Measurements from ENCODE around the gene APLP2.
"Not testable (repeated sequence)": the region's sequence is repeated elsewhere in the genome, so short reads cannot be mapped to it uniquely, and the experiment has no call there.

The APLP2 gene

GRCh38 chr11:130069659-130070108 is at the start of gene APLP2:
APLP2 (plus strand) TSS chr11:130069894; CDS start chr11:130069978, 84 bp downstream.
- no peak for TF ChIP-seq CTCF (IDR thresholded peaks at IDR 0.05; ENCODE audit: insufficient read depth, low read depth, low read length, missing control alignments)
- peak within 1 kb of the TSS; percentile 72 for H3K4me3 ChIP-seq (ENCODE audit: low read depth, low read length)
- peak; percentile 97 for DNase-seq (ENCODE audit: low read depth)

- H3K4me3 ChIP-seq (ENCODE audit: low read depth, low read length): no peak overlapping the region
- DNase-seq (ENCODE audit: low read depth): no peak
- TF ChIP-seq CTCF (IDR thresholded peaks at IDR 0.05; ENCODE audit: insufficient read depth, low read depth, low read length, missing control alignments): no peak
Measured at GRCh38 chr11:130020323-130020722, 49.4 kb upstream of the APLP2 start.

- not testable (repeated sequence) for H3K4me3 ChIP-seq (ENCODE audit: low read depth, low read length); DNase-seq (ENCODE audit: low read depth)
Measured at GRCh38 chr11:130021606-130022005, 48.1 kb upstream of the APLP2 start.

- no peak for DNase-seq (ENCODE audit: low read depth)
- no peak for TF ChIP-seq CTCF (IDR thresholded peaks at IDR 0.05; ENCODE audit: insufficient read depth, low read depth, low read length, missing control alignments)
- H3K4me3 ChIP-seq (ENCODE audit: low read depth, low read length): no peak overlapping the region
Measured at GRCh38 chr11:130022799-130023198, 46.9 kb upstream of the APLP2 start.

- DNase-seq (ENCODE audit: low read depth): peak; percentile 93
- TF ChIP-seq CTCF (IDR thresholded peaks at IDR 0.05; ENCODE audit: insufficient read depth, low read depth, low read length, missing control alignments): no peak
- no peak overlapping the region for H3K4me3 ChIP-seq (ENCODE audit: low read depth, low read length)
Measured at GRCh38 chr11:130023204-130023603, 46.5 kb upstream of the APLP2 start.

GRCh38 chr11:130024361-130024760 is 45.3 kb upstream of the APLP2 start:
- no peak for DNase-seq (ENCODE audit: low read depth)
- no peak overlapping the region for H3K4me3 ChIP-seq (ENCODE audit: low read depth, low read length)
- no peak for TF ChIP-seq CTCF (IDR thresholded peaks at IDR 0.05; ENCODE audit: insufficient read depth, low read depth, low read length, missing control alignments)

- H3K4me3 ChIP-seq (ENCODE audit: low read depth, low read length): no peak overlapping the region
- TF ChIP-seq CTCF (IDR thresholded peaks at IDR 0.05; ENCODE audit: insufficient read depth, low read depth, low read length, missing control alignments): no peak
- no peak for DNase-seq (ENCODE audit: low read depth)
Measured at GRCh38 chr11:130025371-130025770, 44.3 kb upstream of the APLP2 start.
